HG03457 (cell line): ENCODE results near the gene CES4A.
"Not testable (repeated sequence)": the region's sequence is repeated elsewhere in the genome, so short reads cannot be mapped to it uniquely, and the experiment has no call there.

Source experiments
- ATAC-seq: cut with Tn5 transposase; IDR thresholded peaks from one replicate; pipeline ENCODE4 v1.9.1; 2021; ENCODE audit warnings: moderate number of reproducible peaks; ENCODE audit not compliant: unreplicated experiment

CES4A gene

GRCh38 chr16:67041520-67041919, 53.1 kb downstream of the CES4A start:
- ATAC-seq: not testable (repeated sequence)

GRCh38 chr16:67043420-67043819, 55.0 kb downstream of the CES4A start:
- ATAC-seq: no peak

GRCh38 chr16:67050796-67051195, 62.4 kb downstream of the CES4A start:
- ATAC-seq: no peak

GRCh38 chr16:67052399-67052798, 64.0 kb downstream of the CES4A start:
- no peak for ATAC-seq

- no peak for ATAC-seq
Observed at GRCh38 chr16:67053767-67054334, 65.5 kb downstream of the CES4A start.

GRCh38 chr16:67054901-67055300, 66.5 kb downstream of the CES4A start:
- no peak for ATAC-seq

GRCh38 chr16:67055712-67056487, 67.5 kb downstream of the CES4A start:
- no peak for ATAC-seq
